Activated effector memory CD4-positive, alpha-beta T cell treated with anti-CD3 and anti-CD28 coated beads, Interleukin-2, amount 50 U/mL, for 16 hours (primary cell): ENCODE data around the gene C10orf90.

ENCODE experiments used
- DNase-seq: peaks from one replicate; pipeline ENCODE4 v3.0.0-alpha.2; 2020

C10orf90 gene

GRCh38 chr10:126634347-126634746 is 36.1 kb downstream of the C10orf90 start:
- no peak for DNase-seq

DNA sequence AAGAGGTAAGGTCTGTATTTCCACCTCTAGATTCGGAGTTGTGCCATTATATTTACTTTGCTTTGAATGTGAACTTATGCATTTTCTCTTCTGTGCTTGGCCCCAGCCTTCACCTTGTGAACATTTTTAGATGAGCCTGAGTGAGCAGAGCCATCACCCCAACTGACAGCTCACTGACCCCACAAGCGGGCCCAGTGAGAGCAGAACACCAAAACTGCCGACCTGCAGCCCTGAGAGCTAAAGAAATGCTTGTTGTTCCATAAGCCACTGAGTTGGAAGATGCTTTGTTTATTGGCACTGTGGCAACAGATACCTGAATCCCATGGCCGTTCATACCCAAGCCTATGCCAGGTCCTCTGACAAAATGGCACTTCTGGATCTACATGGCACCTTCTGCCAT is 37.8 kb downstream of the C10orf90 start:
- no peak for DNase-seq

GRCh38 chr10:126629925-126630624 is 40.4 kb downstream of the C10orf90 start:
- DNase-seq: no peak

- DNase-seq: no peak
Measured at GRCh38 chr10:126628746-126629145, 41.7 kb downstream of the C10orf90 start.

GRCh38 chr10:126621846-126622245 is 48.6 kb downstream of the C10orf90 start:
- DNase-seq: no peak

DNA sequence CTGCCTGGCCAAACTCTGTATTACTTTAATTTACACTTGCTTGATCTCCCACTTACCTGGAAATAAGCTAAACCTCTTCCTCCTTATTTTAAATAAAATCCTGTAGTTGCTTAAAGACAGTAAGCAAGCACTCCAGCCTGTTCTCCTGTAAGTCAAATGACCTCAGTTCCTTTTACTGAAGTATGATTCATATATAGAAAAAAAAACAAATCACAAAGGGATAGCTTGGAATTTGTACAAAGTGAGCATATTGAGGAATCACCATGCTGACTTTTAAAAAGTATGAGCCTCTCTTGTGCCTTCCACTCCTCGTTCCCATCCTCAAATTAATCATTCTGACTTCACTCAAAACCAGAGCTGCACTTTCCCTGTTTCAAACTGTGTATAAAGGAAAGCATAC is 52.0 kb downstream of the C10orf90 start:
- DNase-seq: no peak

- DNase-seq: no peak
Measured at GRCh38 chr10:126617733-126618132, 52.8 kb downstream of the C10orf90 start.

- DNase-seq: no peak
Measured at GRCh38 chr10:126617208-126617607, 53.3 kb downstream of the C10orf90 start.

GRCh38 chr10:126616737-126617136 is 53.8 kb downstream of the C10orf90 start:
- DNase-seq: no peak

DNA sequence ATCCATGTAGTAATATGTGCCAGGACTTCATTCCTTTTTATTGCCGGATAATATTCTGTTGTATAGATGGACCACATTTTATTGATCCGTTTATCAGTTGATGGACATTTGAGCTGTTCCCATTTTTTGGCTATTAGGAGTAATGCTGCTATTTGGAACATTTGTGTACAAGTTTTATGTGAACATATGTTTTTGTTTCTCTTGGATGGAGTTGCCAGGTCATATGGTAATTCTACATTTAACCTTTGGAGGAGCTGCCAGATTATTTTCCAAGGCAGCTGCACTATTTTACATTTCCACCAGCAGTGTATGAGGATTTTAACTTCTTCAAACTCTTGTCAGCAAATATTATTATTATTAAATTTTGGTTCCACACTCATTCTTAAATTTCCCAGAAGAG is 59.2 kb downstream of the C10orf90 start:
- DNase-seq: no peak

DNA sequence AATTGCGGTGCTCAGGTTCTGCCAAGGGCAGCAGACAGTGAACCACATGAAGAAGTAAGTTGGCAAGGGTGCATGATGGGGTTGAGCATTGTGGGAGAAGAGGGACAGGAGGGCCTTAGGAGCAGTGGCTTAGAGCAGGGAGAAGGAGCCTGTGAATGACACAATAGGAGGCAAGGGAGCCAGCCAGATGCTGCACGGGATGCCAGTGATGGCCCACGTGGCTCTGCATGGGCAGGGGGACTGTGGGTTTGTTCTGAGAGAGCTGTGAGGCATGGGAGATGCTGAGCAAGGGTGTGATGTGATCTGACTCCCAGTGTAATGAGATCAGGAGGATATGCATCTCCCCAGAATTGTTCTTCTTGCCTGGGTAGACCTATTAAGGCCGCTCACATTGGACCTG is 60.9 kb downstream of the C10orf90 start:
- DNase-seq: no peak

DNA sequence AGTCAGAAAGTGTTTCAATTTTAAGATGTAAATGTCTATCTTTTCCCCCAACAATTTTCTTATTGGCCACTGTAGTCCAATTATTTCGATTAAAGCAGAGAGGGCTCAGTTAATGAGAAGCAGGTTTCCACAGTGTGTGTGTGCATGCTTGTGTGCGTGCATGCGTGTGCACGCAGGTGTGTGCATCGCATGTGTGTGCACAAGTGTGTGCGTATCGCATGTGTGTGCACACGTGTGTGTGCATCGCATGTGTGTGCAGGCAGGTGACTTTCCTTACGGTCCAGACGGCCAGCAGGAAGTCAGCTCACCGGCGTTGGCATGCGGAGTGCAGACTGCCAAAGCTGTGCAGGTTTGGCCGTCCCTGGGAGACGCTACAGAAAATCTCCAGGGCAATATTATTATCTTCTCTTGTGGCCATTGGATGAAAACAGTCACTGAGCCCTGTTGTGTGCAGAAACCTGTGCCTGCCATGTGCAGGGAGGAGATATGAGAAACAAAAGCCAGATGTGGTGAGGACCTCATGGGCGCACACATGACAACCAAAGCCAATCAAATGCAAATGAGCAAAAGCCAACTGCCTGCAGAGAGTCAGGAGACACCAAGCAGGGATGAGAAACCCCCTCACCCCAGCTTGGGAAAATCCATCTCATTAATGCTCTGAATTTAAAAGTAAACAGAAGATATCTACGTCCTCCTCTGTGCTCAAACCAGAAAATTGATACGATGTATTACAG is 70.4 kb downstream of the C10orf90 start:
- no peak for DNase-seq

- no peak for DNase-seq
Measured at GRCh38 chr10:126598009-126598408, 72.5 kb downstream of the C10orf90 start.

DNA sequence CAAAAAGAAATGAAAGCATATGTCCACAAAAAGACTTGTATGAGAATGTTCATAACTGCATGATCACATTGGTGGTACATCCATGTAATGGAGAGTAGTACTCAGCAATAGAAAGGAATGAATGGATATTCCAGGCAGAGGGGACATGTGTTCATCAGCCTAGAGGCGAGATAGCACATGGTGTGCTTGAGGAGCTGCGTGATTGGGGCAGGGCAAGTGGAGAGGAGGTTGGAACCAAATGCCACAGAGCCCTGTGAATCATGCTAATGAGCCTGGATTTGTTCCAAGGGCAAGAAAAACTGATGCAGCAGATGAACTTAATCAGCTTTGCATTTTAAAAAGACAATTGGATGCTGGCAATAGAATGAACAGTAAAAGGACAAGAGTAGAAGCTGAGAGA is 73.3 kb downstream of the C10orf90 start:
- no peak for DNase-seq

DNA sequence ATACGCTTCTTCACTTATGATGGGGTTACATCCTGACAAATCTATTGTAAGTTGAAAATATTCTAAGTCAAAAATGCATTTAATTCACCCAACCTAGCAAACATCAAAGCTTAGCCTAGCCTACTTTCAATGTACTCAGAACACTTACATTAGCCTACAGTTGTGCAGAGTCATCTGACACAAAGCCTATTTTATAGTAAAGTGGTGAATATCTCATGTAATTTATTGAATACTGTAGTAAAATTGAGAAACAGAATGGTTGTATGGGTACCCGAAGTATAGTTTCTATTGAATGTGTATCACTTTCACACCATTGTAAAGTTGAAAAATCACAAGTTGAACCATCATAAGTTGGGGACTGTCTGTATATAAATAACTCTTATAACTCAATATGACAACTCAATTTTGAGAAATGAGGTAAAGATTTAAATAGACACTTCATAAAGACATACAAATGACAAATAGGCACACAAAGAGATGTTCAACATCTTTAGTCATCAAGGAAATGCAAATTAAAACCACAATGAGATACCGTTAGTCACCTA is 73.9 kb downstream of the C10orf90 start:
- no peak for DNase-seq

GRCh38 chr10:126595160-126595559 is 75.3 kb downstream of the C10orf90 start:
- no peak for DNase-seq

DNA sequence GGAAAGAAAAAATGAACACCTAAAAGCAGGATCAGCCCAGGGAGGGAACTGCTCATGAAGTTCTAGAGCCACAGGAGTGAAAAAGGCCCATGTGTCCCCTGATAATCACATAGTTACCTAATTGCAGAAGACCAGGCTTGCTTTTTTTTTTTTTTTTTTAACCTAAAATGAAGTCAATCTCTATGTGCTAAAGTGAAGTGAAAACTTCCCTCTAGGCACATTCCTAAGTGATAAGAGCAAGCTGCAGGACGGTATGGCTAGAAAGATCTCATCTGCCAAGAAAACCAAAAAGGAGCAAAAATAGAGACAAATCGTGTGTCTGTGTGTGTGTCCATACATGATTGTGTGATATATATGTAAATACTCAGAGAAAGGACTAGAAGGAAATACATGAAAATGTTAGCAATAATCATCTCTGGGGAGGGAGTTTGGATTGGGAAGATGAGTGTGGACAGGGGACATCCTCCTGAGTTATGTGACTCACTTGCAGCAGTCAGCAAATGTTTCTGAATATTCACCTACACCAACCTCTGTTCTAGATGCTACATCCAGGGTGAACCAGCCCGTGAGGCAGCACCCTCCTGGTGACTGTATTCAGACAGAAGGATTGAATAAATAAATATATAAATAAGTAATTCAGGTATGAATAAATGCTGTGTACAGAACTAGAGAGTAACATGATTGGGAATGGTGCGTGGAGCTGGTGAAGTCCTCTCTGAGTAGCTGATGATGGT is 76.4 kb downstream of the C10orf90 start:
- DNase-seq: no peak

DNA sequence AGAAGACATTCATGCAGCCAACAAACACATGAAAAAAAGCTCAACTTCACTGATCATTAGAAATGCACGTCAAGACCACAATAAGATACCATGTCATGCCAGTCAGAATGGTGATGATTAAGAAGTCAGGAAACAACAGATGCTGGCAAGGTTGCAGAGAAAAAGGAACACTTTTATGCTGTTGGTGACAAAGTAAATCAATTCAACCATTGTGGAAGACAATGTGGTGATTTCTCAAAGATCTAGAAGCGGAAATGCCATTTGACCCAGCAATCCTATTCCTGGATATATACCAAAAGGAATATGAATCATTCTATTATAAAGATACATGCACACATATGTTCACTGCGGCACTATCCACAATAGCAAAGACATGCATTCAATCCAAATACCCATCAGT is 77.6 kb downstream of the C10orf90 start:
- no peak for DNase-seq

- DNase-seq: no peak
Measured at GRCh38 chr10:126588024-126588423, 82.5 kb downstream of the C10orf90 start.

DNA sequence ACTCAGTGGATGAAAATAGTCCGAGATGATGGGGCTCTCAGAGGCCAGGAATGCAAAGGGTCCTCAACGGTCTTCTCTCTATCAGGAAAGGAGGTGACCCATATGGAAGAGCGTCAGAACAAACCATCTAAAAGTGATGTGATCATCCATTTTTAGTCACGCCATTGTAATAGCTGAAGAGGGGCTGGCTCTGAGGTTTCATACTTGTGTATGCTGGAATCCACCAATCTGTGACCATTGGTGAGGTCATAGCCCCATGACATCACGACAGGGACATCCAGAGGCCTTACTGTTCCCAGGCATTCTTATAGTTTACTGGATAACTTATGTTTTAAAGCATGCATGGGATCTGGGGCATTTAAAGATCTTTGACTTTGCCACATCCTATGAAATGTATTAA is 83.6 kb downstream of the C10orf90 start:
- DNase-seq: no peak

GRCh38 chr10:126586128-126586527 is 84.4 kb downstream of the C10orf90 start:
- no peak for DNase-seq

GRCh38 chr10:126585249-126586017 is 85.1 kb downstream of the C10orf90 start:
- no peak for DNase-seq

DNA sequence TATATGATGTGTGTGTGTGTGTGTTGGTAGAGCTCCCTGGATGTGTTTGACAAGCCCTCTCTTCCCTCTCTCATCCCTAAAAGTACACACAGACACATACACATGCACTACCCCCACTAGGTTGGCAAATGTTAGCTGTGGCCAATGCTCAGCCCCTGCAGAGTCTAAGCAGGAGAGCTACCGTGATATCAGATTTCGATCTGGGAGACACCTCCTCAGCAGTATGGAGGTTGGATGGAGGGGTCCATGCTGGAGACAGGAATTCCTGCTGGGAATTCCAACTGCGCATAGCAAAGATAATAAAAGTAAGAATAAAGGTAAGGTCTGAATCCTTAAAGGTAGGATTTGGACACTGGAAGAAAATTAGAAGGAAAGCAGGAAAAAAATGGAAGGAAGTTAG is 85.7 kb downstream of the C10orf90 start:
- DNase-seq: no peak
